GM21381 (cell line): Measurements from ENCODE around the gene SLC8A3.

ENCODE experiments used
- ATAC-seq: cut with Tn5 transposase; IDR thresholded peaks from one replicate; pipeline ENCODE4 v1.9.1; 2021; ENCODE audit warnings: mild to moderate bottlenecking, moderate library complexity; ENCODE audit not compliant: unreplicated experiment

The SLC8A3 gene

GRCh38 chr14:70180718-70181117 lies 8.0 kb downstream of the SLC8A3 start:
- ATAC-seq: no peak

DNA sequence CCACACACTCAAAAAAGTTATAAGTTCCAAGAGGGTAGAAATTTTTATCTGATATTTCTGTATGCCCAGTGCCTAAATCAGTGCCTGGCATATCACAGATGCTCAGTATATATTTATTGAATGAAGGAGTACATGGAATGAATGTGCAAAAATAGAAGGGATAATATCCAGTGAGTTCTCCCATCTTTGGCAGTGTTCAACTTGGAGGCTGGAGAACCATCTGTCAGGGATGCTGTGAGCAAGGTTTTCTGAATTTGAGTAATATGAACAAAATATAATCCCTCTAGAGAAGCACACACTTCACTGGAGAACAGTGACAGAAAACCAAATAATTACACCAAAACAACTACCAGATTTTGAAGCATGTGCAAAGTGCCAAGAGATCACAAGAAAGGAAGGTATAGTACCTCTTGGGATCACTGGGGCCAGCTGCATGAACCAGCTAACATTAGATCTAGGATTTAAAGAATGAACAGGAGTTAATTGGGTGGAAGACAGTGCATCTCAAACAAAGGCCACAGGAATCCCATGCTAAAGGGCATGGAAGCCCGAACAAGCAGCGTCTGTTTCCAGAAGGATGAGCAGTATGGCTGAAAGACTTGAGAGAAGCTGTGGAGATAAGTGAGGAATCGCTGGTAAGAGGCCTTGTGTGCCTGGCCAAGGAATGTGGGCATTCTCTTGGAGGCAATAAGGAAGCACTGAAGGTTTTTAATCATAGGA lies 11.5 kb downstream of the SLC8A3 start:
- ATAC-seq: no peak

GRCh38 chr14:70173569-70173968 lies 15.2 kb downstream of the SLC8A3 start:
- no peak for ATAC-seq

- no peak for ATAC-seq
Measured at GRCh38 chr14:70171726-70172125, 17.0 kb downstream of the SLC8A3 start.

- no peak for ATAC-seq
Measured at GRCh38 chr14:70170976-70171375, 17.8 kb downstream of the SLC8A3 start.

GRCh38 chr14:70168406-70168805 lies 20.3 kb downstream of the SLC8A3 start:
- no peak for ATAC-seq

- ATAC-seq: no peak
Measured at GRCh38 chr14:70166530-70167203, 22.1 kb downstream of the SLC8A3 start.

DNA sequence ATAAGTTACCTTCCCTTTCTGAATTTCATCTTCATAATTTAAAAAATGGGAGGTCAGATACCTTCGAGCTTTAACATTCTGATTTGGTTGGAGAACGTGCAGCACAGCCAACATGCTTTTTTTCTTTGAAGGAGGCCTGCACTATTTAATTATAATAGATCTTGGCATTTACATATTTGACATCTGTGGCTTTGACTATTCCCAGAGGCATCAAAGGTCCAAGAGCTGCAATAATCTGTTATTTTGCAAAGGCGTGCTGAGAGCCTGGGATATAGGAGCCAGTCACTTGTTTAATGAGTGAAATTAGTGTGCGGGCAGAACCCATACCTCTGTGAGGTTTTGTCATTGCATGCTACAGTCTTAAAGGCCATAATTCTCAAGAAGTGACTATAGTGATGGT lies 26.4 kb downstream of the SLC8A3 start:
- no peak for ATAC-seq

GRCh38 chr14:70156592-70156991 lies 32.2 kb downstream of the SLC8A3 start:
- no peak for ATAC-seq

- no peak for ATAC-seq
Measured at GRCh38 chr14:70152704-70153103, 36.0 kb downstream of the SLC8A3 start.

GRCh38 chr14:70152081-70152480 lies 36.7 kb downstream of the SLC8A3 start:
- ATAC-seq: no peak

- ATAC-seq: no peak
Measured at GRCh38 chr14:70149596-70150165, 39.1 kb downstream of the SLC8A3 start.

DNA sequence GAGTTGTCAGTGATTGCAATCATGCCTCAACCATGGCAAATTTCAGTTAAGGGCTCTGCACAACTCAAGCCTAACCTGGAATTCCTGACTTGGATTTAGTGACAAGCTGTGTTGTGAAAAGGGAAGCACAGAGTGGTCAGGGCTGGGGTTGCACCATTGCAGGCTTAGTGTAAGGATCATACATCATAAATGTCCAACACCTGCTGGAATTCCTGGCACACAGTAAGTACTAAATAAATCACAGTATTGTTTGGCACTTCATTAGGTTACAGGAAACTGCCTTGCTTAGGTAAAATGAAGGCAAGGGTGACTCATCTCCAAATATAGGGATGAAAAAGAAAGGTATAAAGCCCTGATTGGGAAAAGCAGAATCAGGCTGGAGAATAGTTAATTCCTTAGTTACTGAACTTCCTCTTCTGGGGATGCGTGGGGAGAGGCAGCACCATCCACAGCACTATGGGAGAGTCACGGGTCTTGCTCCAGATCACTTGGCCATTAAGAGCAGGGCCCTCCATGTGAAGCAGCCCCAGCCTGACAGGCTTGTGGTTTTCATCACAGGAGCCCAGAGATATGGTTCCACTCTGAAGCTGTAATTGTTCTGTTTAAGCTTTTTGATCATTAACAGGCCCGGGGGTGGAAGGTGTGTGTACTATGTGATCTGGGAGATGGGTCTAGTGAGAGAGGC lies 39.7 kb downstream of the SLC8A3 start:
- no peak for ATAC-seq

DNA sequence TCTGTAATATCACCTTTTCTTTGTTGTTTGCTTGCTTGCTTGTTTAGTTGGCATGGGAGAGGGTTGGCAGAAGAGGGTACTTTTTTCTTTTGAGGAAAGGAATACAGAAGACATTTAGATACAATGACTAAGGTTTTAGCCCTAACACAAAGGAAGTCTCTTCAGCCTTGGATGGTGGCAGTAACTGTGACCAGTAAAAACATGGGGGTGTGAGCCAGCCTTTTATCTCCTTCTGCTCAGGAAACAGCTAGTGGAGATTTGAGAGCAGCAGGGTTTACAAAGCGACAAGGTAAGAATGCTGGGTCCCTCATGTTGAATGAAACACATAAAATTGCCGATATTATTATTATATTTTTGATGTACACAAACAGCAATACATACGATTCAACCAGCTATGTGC lies 40.4 kb downstream of the SLC8A3 start:
- no peak for ATAC-seq

GRCh38 chr14:70144046-70144445 lies 44.7 kb downstream of the SLC8A3 start:
- no peak for ATAC-seq

DNA sequence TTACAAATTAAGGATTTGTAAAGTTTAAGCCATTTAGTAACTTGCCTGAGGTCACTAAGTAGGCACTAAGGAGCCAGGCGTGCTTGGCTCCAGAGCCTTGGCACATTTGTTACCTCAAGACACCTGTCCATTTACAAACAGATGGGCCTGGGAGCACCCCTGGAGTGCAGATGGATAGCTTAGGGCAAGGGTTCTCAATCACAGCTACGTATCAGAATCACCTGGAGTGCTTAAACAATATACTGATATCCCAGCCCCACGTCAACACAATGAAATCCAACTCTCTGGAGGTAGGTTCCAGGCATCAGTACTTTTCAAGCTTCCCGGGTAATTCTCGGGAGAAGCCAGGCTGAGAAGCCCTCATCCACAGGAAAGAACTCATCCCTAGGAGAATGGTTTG lies 45.4 kb downstream of the SLC8A3 start:
- ATAC-seq: no peak

DNA sequence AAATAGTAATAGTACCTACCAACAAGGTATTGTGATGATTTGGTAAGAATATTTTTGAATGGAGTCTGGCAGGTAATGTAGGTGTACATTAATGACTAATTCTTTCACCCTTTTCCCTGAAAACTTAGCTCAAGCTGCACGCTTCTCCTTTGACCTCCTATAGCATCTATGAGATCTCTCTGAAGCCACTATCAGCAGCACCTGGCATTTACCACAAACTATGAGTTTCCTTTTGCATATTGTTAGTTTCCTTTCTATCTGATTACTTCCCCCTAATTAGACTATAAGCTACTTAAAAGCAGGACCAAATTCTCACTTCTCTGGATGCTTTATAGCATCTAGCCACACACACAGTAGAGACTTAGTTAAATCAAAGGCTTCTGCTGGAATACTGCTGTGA lies 48.1 kb downstream of the SLC8A3 start:
- ATAC-seq: no peak

DNA sequence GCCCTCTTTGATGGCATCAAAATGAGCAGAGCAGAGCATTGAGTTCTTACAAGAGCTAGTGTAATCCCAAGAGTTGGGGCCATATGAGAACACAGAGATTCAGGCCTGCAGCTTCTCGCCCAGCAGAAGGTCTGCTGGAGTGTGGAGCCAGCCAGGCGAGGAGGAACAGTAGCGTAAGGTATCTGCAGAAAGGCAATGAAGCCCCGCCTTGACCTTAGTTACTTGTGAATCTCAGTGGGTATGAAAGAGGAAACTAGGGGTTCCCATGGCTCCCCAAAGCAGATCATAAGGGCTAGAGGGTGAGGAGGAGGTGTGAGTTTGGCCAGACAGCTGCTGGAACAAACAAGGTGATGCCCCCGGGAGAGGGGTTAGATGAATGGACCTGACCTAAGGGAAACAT lies 49.4 kb downstream of the SLC8A3 start:
- no peak for ATAC-seq

GRCh38 chr14:70137788-70138187 lies 51.0 kb downstream of the SLC8A3 start:
- no peak for ATAC-seq

DNA sequence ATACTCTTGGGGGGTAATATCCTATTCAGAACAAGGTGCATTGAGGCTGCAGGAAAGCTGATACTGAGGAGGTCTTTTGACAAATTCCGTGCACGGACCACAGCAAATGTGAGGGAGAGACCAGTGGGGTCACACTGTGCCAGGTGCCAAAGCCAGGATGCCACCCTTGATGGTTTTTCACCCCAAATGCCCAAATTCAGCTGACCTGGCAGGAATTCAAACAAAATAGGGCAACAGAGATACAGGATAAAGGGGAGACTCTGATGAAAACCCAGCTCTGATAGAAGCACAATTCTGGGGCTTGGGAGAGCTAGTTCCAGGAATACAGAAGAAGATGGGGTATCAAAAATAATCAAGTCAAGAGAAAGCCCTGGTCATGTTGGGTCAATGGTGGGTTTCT lies 55.3 kb downstream of the SLC8A3 start:
- no peak for ATAC-seq

- no peak for ATAC-seq
Measured at GRCh38 chr14:70130482-70130881, 58.3 kb downstream of the SLC8A3 start.

- no peak for ATAC-seq
Measured at GRCh38 chr14:70127186-70127585, 61.6 kb downstream of the SLC8A3 start.
